ENCODE measurements around the gene GTF3C2. TPM values are rescaled to one million over a fixed set of nuclear protein-coding genes. Genes with fewer than 3 reads are reported as not detected.
"Not testable (repeated sequence)": the region's sequence is repeated elsewhere in the genome, so short reads cannot be mapped to it uniquely, and the experiment has no call there.

The GTF3C2 gene
- total and polyA plus RNA-seq, 10 donors = 27.5 to 73.8 (median 61.2) TPM

DNA sequence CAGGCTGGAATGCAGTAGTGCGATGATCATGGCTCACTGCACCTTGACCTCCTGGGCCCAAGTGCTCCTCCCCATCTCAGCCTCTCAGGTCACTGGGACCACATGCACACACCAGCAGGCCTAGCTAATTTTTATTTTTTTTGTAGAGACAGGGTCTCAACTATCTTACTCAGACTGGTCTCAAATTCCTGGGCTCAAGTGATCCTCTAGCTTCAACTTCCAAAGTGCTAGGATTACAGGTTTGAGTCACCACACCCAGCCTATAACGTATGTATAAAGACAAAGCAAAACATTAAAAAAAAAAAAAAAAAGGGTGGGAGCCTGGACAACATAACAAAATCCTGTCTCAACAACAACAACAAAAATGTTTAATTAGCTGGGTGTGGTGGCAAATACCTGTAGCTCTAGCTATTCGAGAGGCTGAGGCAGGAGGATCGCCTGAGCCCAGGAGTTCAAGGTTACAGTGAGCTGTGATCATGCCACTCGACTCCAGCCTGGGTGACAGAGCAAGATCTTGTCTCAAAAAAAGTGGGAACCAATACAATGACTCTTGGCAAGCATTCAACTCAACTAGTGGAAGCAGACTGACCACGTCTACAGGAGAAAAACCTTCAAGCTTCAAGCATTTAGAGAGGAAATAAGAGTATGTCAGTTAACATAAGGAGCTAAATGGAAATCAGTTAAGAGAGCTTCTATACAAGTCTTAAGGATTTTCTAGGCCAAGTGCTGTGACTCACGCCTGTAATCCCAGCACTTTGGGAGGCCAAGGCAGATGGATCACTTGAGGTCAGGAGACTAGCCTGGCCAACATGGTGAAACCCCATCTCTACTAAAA, 2.6 kb downstream of the GTF3C2 start:
- no peak overlapping the region for H3K27ac ChIP-seq
- no peak for TF ChIP-seq POLR2AphosphoS5 (IDR thresholded peaks at IDR 0.05)
- TF ChIP-seq, protein P1, sequence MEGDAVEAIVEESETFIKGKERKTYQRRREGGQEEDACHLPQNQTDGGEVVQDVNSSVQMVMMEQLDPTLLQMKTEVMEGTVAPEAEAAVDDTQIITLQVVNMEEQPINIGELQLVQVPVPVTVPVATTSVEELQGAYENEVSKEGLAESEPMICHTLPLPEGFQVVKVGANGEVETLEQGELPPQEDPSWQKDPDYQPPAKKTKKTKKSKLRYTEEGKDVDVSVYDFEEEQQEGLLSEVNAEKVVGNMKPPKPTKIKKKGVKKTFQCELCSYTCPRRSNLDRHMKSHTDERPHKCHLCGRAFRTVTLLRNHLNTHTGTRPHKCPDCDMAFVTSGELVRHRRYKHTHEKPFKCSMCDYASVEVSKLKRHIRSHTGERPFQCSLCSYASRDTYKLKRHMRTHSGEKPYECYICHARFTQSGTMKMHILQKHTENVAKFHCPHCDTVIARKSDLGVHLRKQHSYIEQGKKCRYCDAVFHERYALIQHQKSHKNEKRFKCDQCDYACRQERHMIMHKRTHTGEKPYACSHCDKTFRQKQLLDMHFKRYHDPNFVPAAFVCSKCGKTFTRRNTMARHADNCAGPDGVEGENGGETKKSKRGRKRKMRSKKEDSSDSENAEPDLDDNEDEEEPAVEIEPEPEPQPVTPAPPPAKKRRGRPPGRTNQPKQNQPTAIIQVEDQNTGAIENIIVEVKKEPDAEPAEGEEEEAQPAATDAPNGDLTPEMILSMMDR (IDR thresholded peaks at IDR 0.05 in 8 of 11, conservative IDR thresholded peaks at IDR 0.05 in 3 of 11) = no peak
- TF ChIP-seq POLR2A (IDR thresholded peaks at IDR 0.05) = no peak
- peaks cover 27 to 86% (median 59%) of the 10 kb centered on the region in 6 donors for H3K4me1 ChIP-seq
- H3K36me3 ChIP-seq = peaks cover 0 to 24% (median 4%) of the 10 kb centered on the region in 6 donors
- intact Hi-C loops (cut with DNase I; ENCODE audit: low total_unique reads) = no loop called here
- no peaks in the 10 kb centered on the region for H3K9me3 ChIP-seq
- DNase-seq = no peak
- H3K4me3 ChIP-seq = no peak overlapping the region
- H3K27me3 ChIP-seq (replicated peaks in 1 of 7) = no peaks in the 10 kb centered on the region
- 71 to 81% (median 77%) methylated on average over 7 of the region's 7 CpGs for WGBS, 5 donors

DNA sequence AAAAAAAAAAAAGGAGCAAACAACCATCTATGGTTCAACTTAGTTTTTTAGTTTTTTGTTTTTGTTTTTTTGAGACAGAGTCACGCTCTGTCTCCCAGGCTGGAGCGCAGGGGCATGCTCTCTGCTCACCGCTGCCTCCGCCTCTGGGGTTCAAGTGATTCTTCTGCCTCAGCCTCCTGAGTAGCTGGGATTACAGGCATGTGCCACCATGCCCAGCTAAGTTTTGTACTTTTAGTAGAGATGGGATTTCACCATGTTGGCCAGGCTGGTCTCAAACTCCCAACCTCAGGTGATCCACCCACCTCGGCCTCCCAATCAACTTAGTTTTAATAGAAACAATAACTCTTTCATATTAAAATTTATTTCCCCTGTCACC, 3.2 kb downstream of the GTF3C2 start:
- H3K27ac ChIP-seq; H3K9me3 ChIP-seq; DNase-seq; H3K4me3 ChIP-seq; H3K27me3 ChIP-seq (replicated peaks in 1 of 7); intact Hi-C loops (cut with DNase I; ENCODE audit: low total_unique reads): not testable (repeated sequence)
- Histone ChIP-seq H3K36me3 (peaks cover 0 to 27% (median 4%) of the 10 kb centered on the region in 6 donors), H3K4me1 (peaks cover 27 to 87% (median 57%) of the 10 kb centered on the region in 6 donors)
- 96 to 99% (median 99%) methylated on average over 5 of the region's 5 CpGs for WGBS, 5 donors

DNA sequence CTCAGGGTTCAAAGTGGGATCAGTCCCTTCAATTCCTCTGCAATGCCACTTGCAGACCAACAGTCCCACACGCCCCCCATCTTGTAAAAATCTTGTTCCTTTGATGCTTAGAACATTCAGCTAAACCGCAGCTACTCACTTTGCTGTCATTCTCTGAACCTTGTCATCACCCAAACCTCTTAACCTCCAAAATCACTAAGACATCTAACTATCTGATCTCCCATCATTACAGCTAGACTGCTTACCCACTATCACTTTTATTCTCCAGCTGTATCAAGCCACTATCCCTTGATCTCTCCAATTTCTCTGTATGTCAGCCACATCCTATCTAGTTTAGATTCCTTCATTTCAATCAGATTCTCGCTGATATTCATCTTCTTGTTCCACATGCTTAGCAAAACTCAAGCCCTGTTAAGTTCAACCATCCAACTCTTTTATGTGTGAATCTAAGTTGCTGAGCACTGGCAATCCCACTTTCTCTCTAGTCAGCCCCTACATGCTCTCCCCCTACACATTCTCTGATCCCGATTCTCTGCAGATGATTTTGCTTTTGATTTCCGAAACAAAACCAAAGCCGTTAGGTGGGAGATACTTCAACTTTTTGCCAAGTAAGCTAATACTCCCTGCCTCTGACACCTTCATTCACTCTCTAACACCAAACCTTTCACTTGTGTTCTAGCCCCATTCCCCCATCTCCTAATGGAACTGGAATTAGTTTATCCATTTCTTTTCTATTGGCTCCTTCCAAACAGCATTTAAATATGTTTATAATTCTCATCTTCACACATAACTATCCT, 4.6 kb downstream of the GTF3C2 start:
- intact Hi-C loops (cut with DNase I; ENCODE audit: low total_unique reads) = no loop called here
- TF ChIP-seq, protein P1 (IDR thresholded peaks at IDR 0.05 in 8 of 11, conservative IDR thresholded peaks at IDR 0.05 in 3 of 11) = no peak
- TF ChIP-seq POLR2AphosphoS5 (IDR thresholded peaks at IDR 0.05) (no peak), POLR2A (IDR thresholded peaks at IDR 0.05) (no peak)
- H3K36me3 ChIP-seq = peaks cover 0 to 35% (median 4%) of the 10 kb centered on the region in 6 donors
- H3K27ac ChIP-seq = no peak overlapping the region
- no peaks in the 10 kb centered on the region for H3K9me3 ChIP-seq
- no peak for DNase-seq
- WGBS, 5 donors = 78 to 84% (median 80%) methylated on average over 6 of the region's 6 CpGs
- no peak overlapping the region for H3K4me3 ChIP-seq
- H3K27me3 ChIP-seq (replicated peaks in 1 of 7) = no peaks in the 10 kb centered on the region
- H3K4me1 ChIP-seq = peaks cover 20 to 84% (median 44%) of the 10 kb centered on the region in 6 donors

DNA sequence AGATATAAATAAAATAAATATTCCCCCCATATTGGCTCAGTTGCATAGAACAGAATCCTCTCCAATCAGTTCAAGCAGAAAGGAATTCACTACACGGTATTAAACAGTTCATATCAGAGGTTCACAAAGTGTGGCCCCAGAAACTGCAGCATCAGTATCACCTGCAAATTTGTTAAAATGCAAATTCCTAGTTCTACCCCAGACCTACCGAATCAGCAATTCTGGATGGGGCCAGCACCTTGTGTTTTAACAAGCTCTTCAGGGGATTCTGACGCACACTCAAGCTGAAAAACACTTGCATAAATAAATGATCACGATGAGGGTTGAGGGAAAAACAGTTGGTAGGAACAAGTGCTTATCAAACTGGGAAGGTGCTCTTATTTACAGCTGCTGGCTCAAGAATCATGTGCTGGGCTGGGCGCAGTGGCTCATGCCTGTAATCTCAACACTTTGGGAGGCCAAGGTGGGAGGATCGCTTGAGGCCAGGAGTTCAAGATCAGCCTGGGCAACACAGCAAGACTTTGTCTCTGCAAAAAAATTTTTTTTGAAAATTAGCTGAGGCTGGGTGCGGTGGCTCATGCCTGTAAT, 6.4 kb downstream of the GTF3C2 start:
- intact Hi-C loops (cut with DNase I; ENCODE audit: low total_unique reads) = no loop called here
- peaks cover 13 to 77% (median 34%) of the 10 kb centered on the region in 6 donors for H3K4me1 ChIP-seq
- H3K27me3 ChIP-seq (replicated peaks in 1 of 7) = no peaks in the 10 kb centered on the region
- H3K27ac ChIP-seq = no peak overlapping the region
- peaks cover 0 to 39% (median 4%) of the 10 kb centered on the region in 6 donors for H3K36me3 ChIP-seq
- no peaks in the 10 kb centered on the region for H3K9me3 ChIP-seq
- no peak overlapping the region for H3K4me3 ChIP-seq
- DNase-seq = no peak
- TF ChIP-seq POLR2A (IDR thresholded peaks at IDR 0.05) (no peak), POLR2AphosphoS5 (IDR thresholded peaks at IDR 0.05) (no peak)
- TF ChIP-seq, protein P1 (IDR thresholded peaks at IDR 0.05 in 8 of 11, conservative IDR thresholded peaks at IDR 0.05 in 3 of 11) = no peak
- 80 to 94% (median 84%) methylated on average over 7 of the region's 7 CpGs for WGBS, 5 donors

Data from spleen (tissue), 11 donors.